HG02938 (cell line): Measurements from ENCODE around the gene GAK.

Experiments used
- ATAC-seq: cut with Tn5 transposase; IDR thresholded peaks from one replicate; pipeline ENCODE4 v1.9.1; 2021; ENCODE audit warnings: mild to moderate bottlenecking, moderate library complexity; ENCODE audit not compliant: unreplicated experiment

Gene GAK

DNA sequence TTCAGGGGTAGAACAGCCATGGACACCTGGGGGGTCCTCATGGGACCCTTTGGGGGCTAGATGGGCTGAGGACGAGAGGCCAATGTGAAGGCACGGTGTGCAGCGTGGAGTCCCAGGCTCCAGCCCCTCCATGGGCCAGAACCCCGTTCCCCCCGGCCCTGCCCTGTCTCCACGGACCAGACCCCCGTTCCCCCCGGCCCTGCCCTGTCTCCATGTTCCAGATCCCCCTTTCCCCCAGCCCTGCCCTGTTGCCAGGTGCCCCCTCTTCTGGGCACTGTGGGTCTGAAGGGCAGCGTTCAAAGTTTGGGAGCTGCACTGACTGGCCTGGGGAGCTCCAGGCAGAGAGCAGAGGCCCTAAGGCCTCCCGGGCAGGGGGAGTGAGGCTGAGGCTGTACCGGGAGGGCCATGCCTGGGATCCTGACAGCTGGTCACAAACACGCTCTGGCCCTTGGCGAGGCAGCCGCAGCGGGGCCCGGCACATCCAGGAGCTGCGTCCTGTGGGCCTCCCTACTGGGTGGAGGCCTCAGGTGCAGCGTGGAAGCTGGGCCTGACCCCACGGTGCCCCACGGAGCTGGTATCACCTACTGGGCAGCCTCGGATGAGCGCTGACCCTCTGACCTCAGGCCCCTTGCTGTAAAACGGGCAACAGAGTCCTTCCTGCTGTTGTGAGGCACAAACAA is 32.4 kb upstream of the GAK start:
- no peak for ATAC-seq

- ATAC-seq, result no peak
Measured at GRCh38 chr4:963276-964225, 31.4 kb upstream of the GAK start.

DNA sequence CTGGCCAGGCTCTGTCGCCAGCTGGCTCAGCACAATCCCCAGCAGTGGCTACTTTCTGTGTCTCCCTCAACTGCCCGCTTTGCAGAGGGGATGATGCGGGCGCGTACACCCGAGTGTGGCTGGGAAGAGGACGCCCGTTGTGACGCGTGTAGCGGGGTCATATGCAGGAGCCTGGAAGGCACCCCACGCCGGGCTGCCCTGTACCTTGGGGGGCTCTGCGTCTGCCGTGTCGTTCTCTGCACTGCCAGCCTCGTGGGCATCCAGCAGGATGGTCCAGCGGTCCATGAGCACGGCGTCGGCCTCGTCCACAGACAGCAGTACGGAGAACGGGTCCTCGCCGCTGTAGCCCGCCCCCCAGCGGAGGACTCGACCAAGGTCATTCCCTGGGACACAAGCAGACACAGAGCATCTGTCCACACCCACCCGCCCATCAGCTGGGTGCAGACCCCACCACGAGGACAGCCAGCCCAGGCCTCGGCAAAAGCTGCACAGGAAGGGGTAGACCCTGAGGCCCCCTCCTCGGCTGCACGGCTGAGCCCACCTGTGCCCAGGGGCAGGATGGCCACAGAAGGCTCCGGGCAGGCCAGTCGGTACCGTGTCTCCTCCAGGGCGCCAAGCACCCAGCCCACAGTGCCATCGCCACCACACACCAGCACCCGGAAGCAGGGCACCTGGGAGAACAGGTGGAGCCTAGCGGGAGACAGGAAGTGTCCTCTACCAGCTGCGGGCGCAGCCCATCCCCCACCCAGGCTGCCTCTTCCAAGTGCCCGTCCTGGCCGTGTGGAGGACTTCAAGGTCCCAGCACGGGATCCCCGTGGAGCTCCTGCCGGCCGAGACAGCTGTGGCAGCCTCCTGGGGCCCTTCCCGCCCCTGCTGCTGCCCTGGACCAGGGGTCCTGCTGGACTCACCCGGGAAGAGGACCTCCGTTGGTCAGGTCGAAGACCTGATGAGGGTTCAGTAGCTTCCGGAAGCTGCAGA is 30.4 kb upstream of the GAK start:
- ATAC-seq, result no peak

- no peak for ATAC-seq
Measured at GRCh38 chr4:961351-962230, 29.5 kb upstream of the GAK start.

DNA sequence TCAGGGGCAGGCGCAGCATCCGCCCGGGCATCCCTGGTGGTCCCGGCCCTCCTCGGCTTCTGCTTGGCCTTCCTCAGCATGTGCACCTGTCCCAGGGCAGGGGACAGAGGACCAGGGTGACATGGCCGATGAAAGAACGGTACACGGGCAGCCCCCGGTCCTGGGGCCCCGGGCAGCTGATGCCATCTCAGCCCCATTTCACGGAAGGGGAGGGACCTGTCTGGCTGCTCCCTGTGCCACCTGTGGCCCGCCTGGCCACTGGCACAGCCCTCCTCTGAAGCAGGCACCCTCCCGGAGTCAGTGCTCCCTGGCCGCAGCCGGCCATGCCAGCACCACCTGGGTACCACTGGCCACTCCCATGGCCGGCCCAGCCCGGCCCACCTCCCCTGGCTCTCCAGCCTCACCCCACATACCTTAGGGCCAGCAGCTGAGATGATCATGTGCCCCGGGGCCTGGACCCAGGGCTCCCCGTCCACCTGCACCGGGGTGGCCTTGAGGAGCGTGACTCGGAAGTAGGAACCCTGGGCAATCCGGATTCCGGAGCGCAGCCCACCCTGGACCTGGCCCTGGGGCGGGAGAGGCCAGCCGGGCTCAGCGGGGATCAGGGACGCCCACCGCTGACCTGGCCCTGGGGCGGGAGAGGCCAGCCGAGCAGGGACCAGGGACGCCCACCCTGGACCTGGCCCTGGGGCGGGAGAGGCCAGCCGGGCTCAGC is 28.7 kb upstream of the GAK start:
- no peak for ATAC-seq

DNA sequence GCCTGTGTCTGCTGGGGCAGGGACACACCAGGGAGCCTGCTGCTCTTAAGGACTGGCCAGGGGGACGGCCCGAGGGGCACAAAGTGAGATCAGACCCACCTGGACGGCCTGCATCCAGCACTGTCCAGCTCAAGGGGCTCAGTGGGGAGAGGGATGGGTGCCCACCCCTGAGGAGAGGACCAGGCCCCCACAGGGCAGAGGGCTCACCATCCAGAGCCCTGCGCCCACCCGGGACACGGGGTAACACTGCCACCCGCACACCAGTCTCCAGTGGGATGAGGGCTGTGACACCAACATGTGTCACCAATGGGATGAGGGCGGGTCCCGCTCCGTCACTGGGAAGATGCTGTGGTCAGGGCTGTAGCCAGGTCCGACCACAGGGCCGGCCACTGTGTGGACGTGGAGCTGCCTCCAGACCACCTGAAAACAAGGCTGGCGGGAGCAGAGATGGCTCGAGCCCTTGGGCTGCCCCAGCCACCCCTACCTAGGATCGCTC is 28.1 kb upstream of the GAK start:
- no peak for ATAC-seq

GRCh38 chr4:959338-960139 is 27.4 kb upstream of the GAK start:
- ATAC-seq, result no peak

- ATAC-seq, result no peak
Measured at GRCh38 chr4:958696-959337, 26.7 kb upstream of the GAK start.

DNA sequence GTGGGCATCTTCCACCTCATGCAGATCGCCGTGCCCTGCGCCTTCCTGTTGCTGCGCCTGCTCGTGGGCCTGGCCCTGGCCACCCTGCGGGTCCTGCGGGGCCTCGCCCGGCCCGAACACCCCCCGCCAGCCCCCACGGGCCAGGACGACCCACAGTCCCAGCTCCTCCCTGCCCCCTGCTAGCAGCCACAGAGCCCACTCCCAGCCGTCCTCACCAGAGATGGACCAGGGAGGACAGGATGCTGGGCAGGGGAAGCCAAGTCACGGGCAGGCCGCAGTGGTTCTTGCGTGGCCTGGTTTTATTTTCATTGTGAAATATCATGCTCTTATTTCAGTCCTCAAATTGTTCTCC is 26.2 kb upstream of the GAK start:
- ATAC-seq, result no peak

GRCh38 chr4:957581-958313 is 25.6 kb upstream of the GAK start:
- no peak for ATAC-seq

DNA sequence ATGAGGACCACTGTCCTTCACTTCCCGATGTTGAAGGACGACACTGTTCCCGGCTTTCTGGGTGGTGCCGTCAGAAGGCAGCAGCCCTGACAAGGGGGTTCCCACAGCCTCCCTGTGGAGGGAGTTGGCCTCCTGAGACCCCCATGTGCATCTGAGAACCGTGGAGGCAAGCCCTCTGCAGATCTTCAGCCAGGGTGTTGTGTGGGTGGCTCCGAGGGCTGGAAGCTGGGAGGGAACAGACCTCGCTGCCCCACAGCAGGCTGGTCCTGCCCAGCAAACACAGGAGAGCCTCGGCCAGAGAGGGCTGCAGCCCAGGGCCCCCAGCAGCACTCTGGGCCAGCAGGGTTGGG is 25.1 kb upstream of the GAK start:
- no peak for ATAC-seq

GRCh38 chr4:956531-957230 is 24.6 kb upstream of the GAK start:
- ATAC-seq, result no peak

GRCh38 chr4:955931-956381 is 23.8 kb upstream of the GAK start:
- no peak for ATAC-seq

DNA sequence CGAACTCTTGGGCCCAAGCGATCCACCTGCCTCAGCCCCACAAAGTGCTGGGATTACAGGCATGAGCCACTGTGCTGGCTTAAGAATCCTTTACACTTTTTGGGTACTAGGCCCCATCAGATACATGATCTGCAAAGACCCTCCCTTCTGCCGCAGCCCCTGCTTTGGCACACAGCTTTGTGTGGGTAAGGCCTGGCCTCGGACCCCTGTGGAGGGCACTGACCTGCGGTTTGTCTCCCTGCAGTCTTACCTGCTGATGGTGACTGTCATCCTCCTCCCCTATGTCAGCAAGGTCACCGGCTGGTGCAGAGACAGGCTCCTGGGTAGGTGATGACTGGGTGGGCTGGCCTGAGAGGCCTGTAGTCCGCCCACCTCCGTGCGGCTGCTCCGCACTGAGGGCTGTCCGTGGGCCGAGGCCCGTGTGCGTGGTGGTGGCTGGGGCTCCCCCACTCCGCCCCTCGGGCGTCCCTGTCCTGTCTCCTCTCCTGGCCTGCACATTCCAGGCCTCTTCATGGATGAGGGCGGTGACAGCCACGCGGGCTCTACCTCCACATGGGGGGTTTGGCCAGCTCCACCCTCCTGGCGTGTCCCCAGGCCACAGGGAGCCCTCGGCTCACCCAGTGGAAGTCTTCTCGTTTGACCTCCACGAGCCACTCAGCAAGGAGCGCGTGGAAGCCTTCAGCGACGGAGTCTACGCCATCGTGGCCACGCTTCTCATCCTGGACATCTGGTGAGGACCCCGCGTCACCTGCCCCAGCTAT is 23.2 kb upstream of the GAK start:
- no peak for ATAC-seq

GRCh38 chr4:954211-955020 is 22.3 kb upstream of the GAK start:
- no peak for ATAC-seq
